Heart right ventricle (tissue), 16 donors: ENCODE measurements around the gene SLC8A2. TPM values are rescaled to one million over a fixed set of nuclear protein-coding genes. Genes with fewer than 3 reads are reported as not detected.
A peak's percentile ranks its signal among the peaks of the same experiment; 100 is the strongest.
"Not testable (repeated sequence)": the region's sequence is repeated elsewhere in the genome, so short reads cannot be mapped to it uniquely, and the experiment has no call there.

Source experiments
- ATAC-seq, 8 donors: fragments of 200-7000 bp; cut with Tn5 transposase; one replicate each; pipeline ENCODE4 v1.9.1; 2020; ENCODE audit warnings: mild to moderate bottlenecking in 8 of 8, moderate library complexity in 8 of 8, moderate number of reproducible peaks in 1 of 8
- DNase-seq, 2 donors: peaks; one replicate each; pipeline ENCODE4 v3.0.0-alpha.2; 2020
- H3K27ac ChIP-seq, 10 donors: fragments of 200-600 bp; sonication (generic) in 2 of 10; one replicate each; pipeline versions ENCODE4 v1.5.0 to v1.8.0; 2020 to 2022; ENCODE audit warnings: mild to moderate bottlenecking in 3 of 10
- H3K27me3 ChIP-seq, 7 donors: fragments of 200-600 bp; one replicate each; pipeline ENCODE4 v1.8.0; 2021 to 2022; ENCODE audit warnings: mild to moderate bottlenecking in 2 of 7
- H3K36me3 ChIP-seq, 9 donors: fragments of 200-600 bp; sonication (generic) in 1 of 9; one replicate each; pipeline versions ENCODE4 v1.5.0 to v1.8.0; 2020 to 2022; ENCODE audit warnings: mild to moderate bottlenecking in 2 of 9
- H3K4me1 ChIP-seq, 9 donors: fragments of 200-600 bp; sonication (generic) in 1 of 9; one replicate each; pipeline versions ENCODE4 v1.5.0 to v1.8.0; 2020 to 2022; ENCODE audit warnings: mild to moderate bottlenecking in 4 of 9
- H3K4me3 ChIP-seq, 10 donors: fragments of 200-600 bp; sonication (generic) in 2 of 10; one replicate each; pipeline versions ENCODE4 v1.5.0 to v1.8.0; 2020 to 2022; ENCODE audit warnings: mild to moderate bottlenecking in 7 of 10, moderate library complexity in 2 of 10
- H3K9me3 ChIP-seq, 11 donors: fragments of 200-600 bp in 10 of 11; sonication (generic) in 2 of 11; one replicate each; pipeline versions ENCODE4 v1.5.0 to v1.8.0; 2013 to 2022; ENCODE audit warnings: mild to moderate bottlenecking in 2 of 11, control low read depth in 1 of 11, moderate library complexity in 1 of 11
- CTCF ChIP-seq, 9 donors: fragments of 200-600 bp; sonication (generic) in 2 of 9; IDR thresholded peaks; one replicate each; pipeline versions ENCODE4 v1.5.0 to v1.8.0; 2021 to 2022; ENCODE audit warnings: antibody characterized with exemption in 9 of 9, mild to moderate bottlenecking in 5 of 9, moderate library complexity in 1 of 9
- WGBS, 2 donors: extraction: QIAGEN DNeasy Blood & Tissue Kit; methylation state at CpG; one replicate each; pipeline ENCODE4 v1.1.7; 2013; ENCODE audit warnings: inconsistent platforms in 1 of 2; 5-methylcytosine and 5-hydroxymethylcytosine counted together
- intact Hi-C, 10 donors: fragments of 100-400 bp; cut with DNase I; formaldehyde crosslinking; loops; one replicate each; pipeline versions ENCODE4 v1.11.1 to v1.14.2; 2022
- polyA plus RNA-seq, 2 donors: library from polyadenylated mRNA; stranded (reverse); fragments of 200-250 nt; gene quantifications; one replicate each; pipeline ENCODE4 v1.2.3, GENCODE V29; 2013
- total RNA-seq, 10 donors: library from RNA; stranded (reverse); fragmentation: NEBNext Ultra II Directional in 3 of 10; extraction: Animal tissue kit (Norgen Biotek cat#: 25700) in 3 of 10; gene quantifications; one replicate each; pipeline versions ENCODE4 v1.2.1 to v1.2.4, GENCODE V29; 2021 to 2023
- donor health status: Arrhythmogenic right ventricular cardiomyopathy.
- donor health status: ischemic (EF 13 %, LVEDD 7.1; RV severe dilation, severe dysfunction).
- donor health status: healthy with polysubstance abuse.
- donor health status: DM: no; HTN: yes; CAD: no.
- donor health status: DM: no; HTN: no; CAD: no.
- donor health status: ischemic (EF 25% LVEDD 6.9; RV normal size, moderate dysfunction).
- donor health status: ischemic (EF 25% LVEDD 5.7; RV mildly dilated, moderate dysfunction).
- donor health status: healthy.
- donor health status: DM: yes; HTN: yes; CAD: no.
- donor health status: Ischemic cardiomyopathy.
- donor health status: ischemic (EF 35%, LVEDD 5.7; RV mildly dilated, moderate dysfunction).
- donor health status: nonischemic (EF 11% LVEDD 7.7; RV severe dilation, severe dysfunction).
- donor health status: DM: yes; HTN: yes; CAD: no.
- donor health status: PGD.
- donor health status: ischemic (EF 29% LVEDD 5.4; RV normal size, mild dysfunction).
- donor health status: nonischemic (EF 23%, LVEDD 6.1; RV moderate dilation, normal function).

The SLC8A2 gene
- total and polyA plus RNA-seq, 12 donors = 0.03 to 0.64 (median 0.15) TPM; not detected in 3

- intact Hi-C loops = no loop called here
- no peak for ATAC-seq
- Histone ChIP-seq H3K4me3 (no peak overlapping the region), H3K9me3 (no peaks in the 10 kb centered on the region), H3K4me1 (peaks cover 0 to 23% (median 11%) of the 10 kb centered on the region in 9 donors), H3K27ac (no peak overlapping the region), H3K36me3 (peaks cover 0 to 74% (median 11%) of the 10 kb centered on the region in 9 donors), H3K27me3 (no peaks in the 10 kb centered on the region)
- no peak for TF ChIP-seq CTCF (IDR thresholded peaks at IDR 0.05)
- 83 to 86% methylated on average over 18 to 19 of the region's 19 CpGs for WGBS, 2 donors
- DNase-seq = no peak
Measured at GRCh38 chr19:47487551-47488515, 16.1 kb upstream of the SLC8A2 start.

GRCh38 chr19:47486900-47487299 is 15.2 kb upstream of the SLC8A2 start:
- Histone ChIP-seq H3K27me3 (no peaks in the 10 kb centered on the region), H3K27ac (no peak overlapping the region), H3K36me3 (peaks cover 0 to 65% (median 10%) of the 10 kb centered on the region in 9 donors), H3K4me1 (peaks cover 0 to 18% (median 9%) of the 10 kb centered on the region in 9 donors), H3K4me3 (no peak overlapping the region), H3K9me3 (no peaks in the 10 kb centered on the region)
- 66 to 75% methylated on average over 9 of the region's 9 CpGs for whole genome bisulfite sequencing, 2 donors
- no peak for TF ChIP-seq CTCF (IDR thresholded peaks at IDR 0.05)
- no peak for DNase-seq
- ATAC-seq = no peak
- intact Hi-C loops = no loop called here

GRCh38 chr19:47486220-47486619 is 14.5 kb upstream of the SLC8A2 start:
- H3K36me3 ChIP-seq = peaks cover 0 to 58% (median 5%) of the 10 kb centered on the region in 9 donors
- WGBS, 2 donors = 90 to 92% methylated on average over 13 of the region's 13 CpGs
- H3K27me3 ChIP-seq, ATAC-seq, H3K4me3 ChIP-seq, H3K9me3 ChIP-seq, DNase-seq, intact Hi-C loops, H3K27ac ChIP-seq: not testable (repeated sequence)
- H3K4me1 ChIP-seq = peaks cover 0 to 18% (median 9%) of the 10 kb centered on the region in 9 donors

GRCh38 chr19:47485210-47485609 is 13.5 kb upstream of the SLC8A2 start:
- whole genome bisulfite sequencing, 2 donors = 82 to 83% methylated on average over 6 of the region's 6 CpGs
- H3K4me3 ChIP-seq = peak overlapping the region in 1 of 10 donors; percentile 73
- peaks cover 0 to 18% (median 9%) of the 10 kb centered on the region in 9 donors for H3K4me1 ChIP-seq
- H3K27ac ChIP-seq = peak overlapping the region in 4 of 10 donors; percentile 89 to 98 (median 94)
- intact Hi-C loops = no loop called here
- H3K36me3 ChIP-seq = peaks cover 0 to 50% (median 5%) of the 10 kb centered on the region in 9 donors
- ATAC-seq (no peak), DNase-seq (no peak)
- TF ChIP-seq CTCF (IDR thresholded peaks at IDR 0.05) = no peak
- H3K27me3 ChIP-seq = no peaks in the 10 kb centered on the region
- H3K9me3 ChIP-seq = no peaks in the 10 kb centered on the region
